Measurements from ENCODE around the gene NGEF. TPM values are rescaled to one million over a fixed set of nuclear protein-coding genes. Genes with fewer than 3 reads are reported as not detected.

Gene NGEF
- total and polyA plus RNA-seq, 4 donors = 10.6 to 22.6 (median 10.8) TPM

DNA sequence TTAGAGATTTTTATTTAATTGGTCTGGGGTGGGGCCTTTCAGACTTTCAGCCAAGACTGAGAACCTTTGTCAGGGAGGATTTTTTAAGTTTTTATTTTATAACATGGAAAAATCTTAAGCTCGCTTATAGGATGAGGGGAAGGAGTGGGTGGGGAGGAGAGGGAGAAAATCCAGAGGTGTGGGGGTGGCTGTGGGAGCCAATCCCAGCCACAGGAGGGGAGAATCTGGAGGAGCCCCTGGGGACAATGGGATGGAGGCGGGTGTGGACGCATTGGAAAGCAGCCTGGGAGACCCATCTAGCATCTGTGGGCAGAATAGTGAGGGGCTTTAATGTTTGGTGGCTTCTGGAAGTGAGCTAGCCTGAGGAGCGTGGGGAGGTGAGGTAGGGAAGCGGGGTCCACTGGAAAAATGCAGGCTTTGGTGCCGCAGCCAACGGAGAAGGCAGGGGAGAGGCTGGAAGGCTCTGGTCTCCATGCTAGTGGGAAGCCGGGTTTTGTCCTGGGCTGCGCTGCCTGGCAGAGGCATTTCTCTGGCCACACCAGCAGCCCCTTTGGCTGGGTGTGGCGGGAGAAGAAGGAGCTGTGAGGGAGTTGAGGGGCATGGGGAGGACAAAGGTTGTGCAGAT lies 35.6 kb upstream of the NGEF start:
- H3K9ac ChIP-seq (ENCODE audit: low read depth in 1 of 2, low read length in 2 of 2) = no peak overlapping the region
- H3K27me3 ChIP-seq (ENCODE audit: control insufficient read depth in 4 of 4, insufficient read depth in 4 of 4, low read length in 3 of 4) = no peaks in the 10 kb centered on the region
- H3K27ac ChIP-seq (ENCODE audit: low read depth in 1 of 2, low read length in 2 of 2) = no peak overlapping the region
- TF ChIP-seq HNF4A (conservative IDR thresholded peaks at IDR 0.05) = no peak
- TF ChIP-seq HNF4G (IDR thresholded peaks at IDR 0.05) = no peak
- no peak for TF ChIP-seq NR2F2 (IDR thresholded peaks at IDR 0.05)
- no peak for TF ChIP-seq GABPA (IDR thresholded peaks at IDR 0.05 in 1 of 2, conservative IDR thresholded peaks at IDR 0.05 in 1 of 2)
- TF ChIP-seq, protein P1, sequence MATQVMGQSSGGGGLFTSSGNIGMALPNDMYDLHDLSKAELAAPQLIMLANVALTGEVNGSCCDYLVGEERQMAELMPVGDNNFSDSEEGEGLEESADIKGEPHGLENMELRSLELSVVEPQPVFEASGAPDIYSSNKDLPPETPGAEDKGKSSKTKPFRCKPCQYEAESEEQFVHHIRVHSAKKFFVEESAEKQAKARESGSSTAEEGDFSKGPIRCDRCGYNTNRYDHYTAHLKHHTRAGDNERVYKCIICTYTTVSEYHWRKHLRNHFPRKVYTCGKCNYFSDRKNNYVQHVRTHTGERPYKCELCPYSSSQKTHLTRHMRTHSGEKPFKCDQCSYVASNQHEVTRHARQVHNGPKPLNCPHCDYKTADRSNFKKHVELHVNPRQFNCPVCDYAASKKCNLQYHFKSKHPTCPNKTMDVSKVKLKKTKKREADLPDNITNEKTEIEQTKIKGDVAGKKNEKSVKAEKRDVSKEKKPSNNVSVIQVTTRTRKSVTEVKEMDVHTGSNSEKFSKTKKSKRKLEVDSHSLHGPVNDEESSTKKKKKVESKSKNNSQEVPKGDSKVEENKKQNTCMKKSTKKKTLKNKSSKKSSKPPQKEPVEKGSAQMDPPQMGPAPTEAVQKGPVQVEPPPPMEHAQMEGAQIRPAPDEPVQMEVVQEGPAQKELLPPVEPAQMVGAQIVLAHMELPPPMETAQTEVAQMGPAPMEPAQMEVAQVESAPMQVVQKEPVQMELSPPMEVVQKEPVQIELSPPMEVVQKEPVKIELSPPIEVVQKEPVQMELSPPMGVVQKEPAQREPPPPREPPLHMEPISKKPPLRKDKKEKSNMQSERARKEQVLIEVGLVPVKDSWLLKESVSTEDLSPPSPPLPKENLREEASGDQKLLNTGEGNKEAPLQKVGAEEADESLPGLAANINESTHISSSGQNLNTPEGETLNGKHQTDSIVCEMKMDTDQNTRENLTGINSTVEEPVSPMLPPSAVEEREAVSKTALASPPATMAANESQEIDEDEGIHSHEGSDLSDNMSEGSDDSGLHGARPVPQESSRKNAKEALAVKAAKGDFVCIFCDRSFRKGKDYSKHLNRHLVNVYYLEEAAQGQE (IDR thresholded peaks at IDR 0.05) = no peak
- TF ChIP-seq JUND (IDR thresholded peaks at IDR 0.05) = no peak
- TF ChIP-seq FOXA1 (IDR thresholded peaks at IDR 0.05) = no peak
- TF ChIP-seq, protein P2, sequence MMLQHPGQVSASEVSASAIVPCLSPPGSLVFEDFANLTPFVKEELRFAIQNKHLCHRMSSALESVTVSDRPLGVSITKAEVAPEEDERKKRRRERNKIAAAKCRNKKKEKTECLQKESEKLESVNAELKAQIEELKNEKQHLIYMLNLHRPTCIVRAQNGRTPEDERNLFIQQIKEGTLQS (IDR thresholded peaks at IDR 0.05) = no peak
- TF ChIP-seq RAD21 (IDR thresholded peaks at IDR 0.05) = no peak
- TF ChIP-seq, protein P3, sequence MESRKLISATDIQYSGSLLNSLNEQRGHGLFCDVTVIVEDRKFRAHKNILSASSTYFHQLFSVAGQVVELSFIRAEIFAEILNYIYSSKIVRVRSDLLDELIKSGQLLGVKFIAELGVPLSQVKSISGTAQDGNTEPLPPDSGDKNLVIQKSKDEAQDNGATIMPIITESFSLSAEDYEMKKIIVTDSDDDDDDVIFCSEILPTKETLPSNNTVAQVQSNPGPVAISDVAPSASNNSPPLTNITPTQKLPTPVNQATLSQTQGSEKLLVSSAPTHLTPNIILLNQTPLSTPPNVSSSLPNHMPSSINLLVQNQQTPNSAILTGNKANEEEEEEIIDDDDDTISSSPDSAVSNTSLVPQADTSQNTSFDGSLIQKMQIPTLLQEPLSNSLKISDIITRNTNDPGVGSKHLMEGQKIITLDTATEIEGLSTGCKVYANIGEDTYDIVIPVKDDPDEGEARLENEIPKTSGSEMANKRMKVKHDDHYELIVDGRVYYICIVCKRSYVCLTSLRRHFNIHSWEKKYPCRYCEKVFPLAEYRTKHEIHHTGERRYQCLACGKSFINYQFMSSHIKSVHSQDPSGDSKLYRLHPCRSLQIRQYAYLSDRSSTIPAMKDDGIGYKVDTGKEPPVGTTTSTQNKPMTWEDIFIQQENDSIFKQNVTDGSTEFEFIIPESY (IDR thresholded peaks at IDR 0.05) = no peak
- TF ChIP-seq, protein P4, sequence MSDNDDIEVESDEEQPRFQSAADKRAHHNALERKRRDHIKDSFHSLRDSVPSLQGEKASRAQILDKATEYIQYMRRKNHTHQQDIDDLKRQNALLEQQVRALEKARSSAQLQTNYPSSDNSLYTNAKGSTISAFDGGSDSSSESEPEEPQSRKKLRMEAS (IDR thresholded peaks at IDR 0.05) = no peak
- TF ChIP-seq RXRA (IDR thresholded peaks at IDR 0.05) = no peak
- TF ChIP-seq SP1 (IDR thresholded peaks at IDR 0.05) = no peak
- no peak for TF ChIP-seq YY1 (IDR thresholded peaks at IDR 0.05)
- no peak for TF ChIP-seq TAF1 (conservative IDR thresholded peaks at IDR 0.05)
- TF ChIP-seq FOXA2 (IDR thresholded peaks at IDR 0.05) = no peak
- H3K4me3 ChIP-seq (ENCODE audit: low read depth in 1 of 3, low read length in 3 of 3) = no peak overlapping the region
- 91% methylated on average over 10 of the region's 10 CpGs for WGBS
- H3K36me3 ChIP-seq (ENCODE audit: control insufficient read depth in 4 of 4, insufficient read depth in 3 of 4, low read depth in 1 of 4, low read length in 3 of 4) = no peaks in the 10 kb centered on the region
- peaks cover 0 to under 1% (median 0%) of the 10 kb centered on the region in 4 donors for H3K4me1 ChIP-seq (ENCODE audit: control insufficient read depth in 4 of 4, insufficient read depth in 4 of 4, low read length in 3 of 4)
- H3K9me3 ChIP-seq (ENCODE audit: control insufficient read depth in 4 of 4, low read length in 3 of 4) = no peaks in the 10 kb centered on the region
- DNase-seq (ENCODE audit: low spot score) = no peak

DNA sequence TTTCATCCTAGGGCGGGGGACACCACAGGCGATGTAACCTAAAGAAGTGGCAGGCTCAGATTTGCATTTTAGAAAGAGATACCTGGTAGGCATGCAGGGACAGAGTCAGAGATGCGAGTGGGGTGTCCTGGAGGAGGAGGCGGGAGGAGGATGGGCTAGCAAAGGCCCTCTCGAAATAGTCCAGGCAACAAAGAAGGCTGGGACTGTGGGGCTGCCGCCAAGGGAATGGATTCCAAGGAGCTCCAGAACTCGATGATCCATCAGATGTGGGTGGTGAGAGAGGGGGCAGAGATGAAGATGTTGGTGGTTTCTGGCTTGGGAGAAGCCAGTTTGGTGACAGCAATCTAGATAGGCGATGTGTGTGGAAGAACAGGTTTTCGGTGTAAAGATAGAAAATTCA lies 34.6 kb upstream of the NGEF start:
- H3K9me3 ChIP-seq (ENCODE audit: control insufficient read depth in 4 of 4, low read length in 3 of 4) = no peaks in the 10 kb centered on the region
- no peaks in the 10 kb centered on the region for H3K36me3 ChIP-seq (ENCODE audit: control insufficient read depth in 4 of 4, insufficient read depth in 3 of 4, low read depth in 1 of 4, low read length in 3 of 4)
- H3K27me3 ChIP-seq (ENCODE audit: control insufficient read depth in 4 of 4, insufficient read depth in 4 of 4, low read length in 3 of 4) = no peaks in the 10 kb centered on the region
- WGBS = 88% methylated on average over 9 of the region's 9 CpGs
- H3K27ac ChIP-seq (ENCODE audit: low read depth in 1 of 2, low read length in 2 of 2) = no peak overlapping the region
- H3K9ac ChIP-seq (ENCODE audit: low read depth in 1 of 2, low read length in 2 of 2) = no peak overlapping the region
- DNase-seq (ENCODE audit: low spot score) = no peak
- H3K4me3 ChIP-seq (ENCODE audit: low read depth in 1 of 3, low read length in 3 of 3) = no peak overlapping the region
- TF ChIP-seq YY1 (IDR thresholded peaks at IDR 0.05) = no peak
- TF ChIP-seq FOXA2 (IDR thresholded peaks at IDR 0.05) = no peak
- no peak for TF ChIP-seq FOXA1 (IDR thresholded peaks at IDR 0.05)
- TF ChIP-seq EGR1 (IDR thresholded peaks at IDR 0.05; ENCODE audit: low read depth in 2 of 2) = no peak
- no peak for TF ChIP-seq TAF1 (conservative IDR thresholded peaks at IDR 0.05)
- H3K4me1 ChIP-seq (ENCODE audit: control insufficient read depth in 4 of 4, insufficient read depth in 4 of 4, low read length in 3 of 4) = peaks cover 0 to 5% (median 4%) of the 10 kb centered on the region in 4 donors
